Astrocyte (in vitro differentiated cells and primary cell): ENCODE results near the gene ABCB8. TPM values are rescaled to one million over a fixed set of nuclear protein-coding genes. Genes with fewer than 3 reads are reported as not detected.
"Not testable (repeated sequence)": the region's sequence is repeated elsewhere in the genome, so short reads cannot be mapped to it uniquely, and the experiment has no call there.

Source experiments
- DNase-seq: peaks from one replicate; pipeline ENCODE4 v3.0.0-alpha.2; 2010; ENCODE audit warnings: low read depth
- FAIRE-seq: peaks from 2 replicates; lab custom pipeline; 2011; peaks lifted over from hg19 to GRCh38; lab: Jason Lieb, UNC
- H2AFZ ChIP-seq: 2 replicates; pipeline ENCODE4 v1.6.0; 2012; ENCODE audit warnings: low read depth, low read length, inconsistent platforms
- H3K27ac ChIP-seq: 2 replicates; pipeline ENCODE4 v1.5.1; 2011; ENCODE audit warnings: low read depth, low read length, inconsistent platforms
- H3K27me3 ChIP-seq: 2 replicates; pipeline ENCODE4 v1.6.0; 2011; ENCODE audit warnings: low read length, inconsistent platforms; ENCODE audit not compliant: insufficient read depth
- H3K36me3 ChIP-seq: 2 replicates; pipeline ENCODE4 v1.5.1; 2011; ENCODE audit warnings: low read length, inconsistent platforms; ENCODE audit not compliant: insufficient read depth
- H3K4me1 ChIP-seq: 2 replicates; pipeline ENCODE4 v1.5.1; 2011; ENCODE audit warnings: low read length, inconsistent platforms; ENCODE audit not compliant: insufficient read depth
- H3K4me2 ChIP-seq: 2 replicates; pipeline ENCODE4 v1.6.0; 2012; ENCODE audit warnings: low read length, inconsistent platforms
- H3K4me3 ChIP-seq: 2 replicates; pipeline ENCODE4 v1.5.1; 2011; ENCODE audit warnings: low read depth, mild to moderate bottlenecking, low read length, inconsistent platforms; ENCODE audit not compliant: insufficient read depth
- H3K79me2 ChIP-seq: 2 replicates; pipeline ENCODE4 v1.6.0; 2012; ENCODE audit warnings: mild to moderate bottlenecking, low read length, inconsistent platforms; ENCODE audit not compliant: insufficient read depth
- H3K9ac ChIP-seq: 2 replicates; pipeline ENCODE4 v1.6.0; 2012; ENCODE audit warnings: mild to moderate bottlenecking, low read length, inconsistent platforms
- H3K9me3 ChIP-seq: 2 replicates; pipeline ENCODE4 v1.5.1; 2012; ENCODE audit warnings: low read depth, mild to moderate bottlenecking, low read length, inconsistent platforms; ENCODE audit not compliant: insufficient read depth
- H4K20me1 ChIP-seq: 2 replicates; pipeline ENCODE4 v1.6.0; 2012; ENCODE audit warnings: low read length, inconsistent platforms; ENCODE audit not compliant: insufficient read depth
- H3K27ac Mint-ChIP-seq: one replicate; pipeline ENCODE4 v1.8.0; 2021; ENCODE audit warnings: mild to moderate bottlenecking, mixed read lengths; ENCODE audit not compliant: unreplicated experiment
- H3K27me3 Mint-ChIP-seq: one replicate; pipeline ENCODE4 v1.8.0; 2021; ENCODE audit warnings: low read depth, mixed read lengths; ENCODE audit not compliant: unreplicated experiment
- H3K36me3 Mint-ChIP-seq: one replicate; pipeline ENCODE4 v1.8.0; 2021; ENCODE audit warnings: low read depth, mixed read lengths; ENCODE audit not compliant: unreplicated experiment
- H3K4me1 Mint-ChIP-seq: one replicate; pipeline ENCODE4 v1.8.0; 2021; ENCODE audit warnings: low read depth, mixed read lengths; ENCODE audit not compliant: unreplicated experiment
- H3K4me3 Mint-ChIP-seq: one replicate; pipeline ENCODE4 v1.8.0; 2021; ENCODE audit warnings: mild to moderate bottlenecking, moderate library complexity, mixed read lengths; ENCODE audit not compliant: unreplicated experiment
- H3K9me3 Mint-ChIP-seq: one replicate; pipeline ENCODE4 v1.8.0; 2021; ENCODE audit warnings: mild to moderate bottlenecking, mixed read lengths; ENCODE audit not compliant: unreplicated experiment
- CTCF ChIP-seq: IDR thresholded peaks from 2 replicates; pipeline ENCODE4 v1.5.1; 2011; ENCODE audit warnings: low read depth, mild to moderate bottlenecking, inconsistent platforms, low read length, moderate library complexity; ENCODE audit not compliant: insufficient read depth
- EZH2 ChIP-seq: IDR thresholded peaks from 2 replicates; pipeline ENCODE4 v1.6.1; 2012; ENCODE audit warnings: mild to moderate bottlenecking, low read length, inconsistent platforms; ENCODE audit not compliant: insufficient read depth
- total RNA-seq: library from RNA; stranded (reverse); gene quantifications from 2 replicates; pipeline ENCODE4 v1.2.1, GENCODE V29; 2021

ABCB8 gene
- total RNA-seq, 1 donor from 2014 or later = 53.3 TPM

GRCh38 chr7:151011097-151011409, 17.2 kb upstream of the ABCB8 start:
- H3K27me3 Mint-ChIP-seq = peaks cover 36% of the 10 kb centered on the region

GRCh38 chr7:151011616-151012015, 16.6 kb upstream of the ABCB8 start:
- not testable (repeated sequence) for H3K9me3 Mint-ChIP-seq, H3K79me2 ChIP-seq, H3K9me3 ChIP-seq, H2AFZ ChIP-seq, H3K27me3 ChIP-seq, H3K4me2 ChIP-seq, FAIRE-seq, H3K9ac ChIP-seq, H3K4me3 ChIP-seq, H3K27ac ChIP-seq, H4K20me1 ChIP-seq, H3K36me3 ChIP-seq, H3K27ac Mint-ChIP-seq, DNase-seq
- peaks cover 12% of the 10 kb centered on the region for H3K36me3 Mint-ChIP-seq
- peaks cover 15% of the 10 kb centered on the region for H3K4me1 Mint-ChIP-seq
- peak overlapping the region; percentile 4 for H3K4me3 Mint-ChIP-seq
- peaks cover 37% of the 10 kb centered on the region for H3K27me3 Mint-ChIP-seq
- peaks cover 13% of the 10 kb centered on the region for H3K4me1 ChIP-seq

More at GRCh38 chr7:151011097-151011409, 17.2 kb upstream of the ABCB8 start:
- Mint-ChIP-seq H3K4me3 (peak overlapping the region; percentile 71), H3K4me1 (peaks cover 15% of the 10 kb centered on the region), H3K36me3 (peaks cover 12% of the 10 kb centered on the region), H3K9me3 (peaks cover 2% of the 10 kb centered on the region), H3K27ac (no peak overlapping the region)
- Histone ChIP-seq H3K9ac (no peak overlapping the region), H3K36me3 (no peaks in the 10 kb centered on the region), H3K4me2 (peak overlapping the region; percentile 50), H2AFZ (no peak overlapping the region), H4K20me1 (no peaks in the 10 kb centered on the region), H3K27me3 (peaks cover 7% of the 10 kb centered on the region), H3K79me2 (no peaks in the 10 kb centered on the region), H3K4me3 (no peak overlapping the region), H3K27ac (no peak overlapping the region), H3K9me3 (no peaks in the 10 kb centered on the region), H3K4me1 (peaks cover 13% of the 10 kb centered on the region)
- DNase-seq (no peak), FAIRE-seq (no peak)
- no peak for TF ChIP-seq CTCF
- TF ChIP-seq EZH2 = no peak

GRCh38 chr7:151012031-151012692, 16.1 kb upstream of the ABCB8 start:
- Histone ChIP-seq H2AFZ (no peak overlapping the region), H3K4me1 (peaks cover 13% of the 10 kb centered on the region), H3K9me3 (no peaks in the 10 kb centered on the region), H3K27me3 (peaks cover 7% of the 10 kb centered on the region), H3K36me3 (no peaks in the 10 kb centered on the region), H3K27ac (no peak overlapping the region), H3K9ac (no peak overlapping the region), H3K4me3 (no peak overlapping the region), H3K79me2 (no peaks in the 10 kb centered on the region), H4K20me1 (no peaks in the 10 kb centered on the region), H3K4me2 (no peak overlapping the region)
- TF ChIP-seq CTCF (no peak), EZH2 (no peak)
- Mint-ChIP-seq H3K4me1 (peaks cover 15% of the 10 kb centered on the region), H3K9me3 (peaks cover 2% of the 10 kb centered on the region), H3K36me3 (peaks cover 12% of the 10 kb centered on the region), H3K27ac (no peak overlapping the region), H3K4me3 (peak overlapping the region; percentile 68), H3K27me3 (peaks cover 41% of the 10 kb centered on the region)
- peak; percentile 17 for FAIRE-seq
- DNase-seq = no peak
